ENCODE data around the gene ITGA11.

The ITGA11 gene

GRCh38 chr15:68447976-68448755 lies 16.2 kb upstream of the ITGA11 start:
- DNase-seq (ENCODE audit: low read depth), result no peak

- no peak for DNase-seq (ENCODE audit: low read depth)
Measured at GRCh38 chr15:68447209-68447608, 15.2 kb upstream of the ITGA11 start.

GRCh38 chr15:68445351-68445750 lies 13.4 kb upstream of the ITGA11 start:
- DNase-seq (ENCODE audit: low read depth), result no peak

GRCh38 chr15:68444336-68444735 lies 12.4 kb upstream of the ITGA11 start:
- no peak for DNase-seq (ENCODE audit: low read depth)

GRCh38 chr15:68442903-68443302 lies 10.9 kb upstream of the ITGA11 start:
- no peak for DNase-seq (ENCODE audit: low read depth)

GRCh38 chr15:68442041-68442440 lies 10.1 kb upstream of the ITGA11 start:
- DNase-seq (ENCODE audit: low read depth), result no peak

- no peak for DNase-seq (ENCODE audit: low read depth)
Measured at GRCh38 chr15:68441045-68441743, 9.2 kb upstream of the ITGA11 start.

- no peak for DNase-seq (ENCODE audit: low read depth)
Measured at GRCh38 chr15:68440136-68440535, 8.2 kb upstream of the ITGA11 start.

GRCh38 chr15:68439506-68439905 lies 7.5 kb upstream of the ITGA11 start:
- no peak for DNase-seq (ENCODE audit: low read depth)

- DNase-seq (ENCODE audit: low read depth), result no peak
Measured at GRCh38 chr15:68436680-68437079, 4.7 kb upstream of the ITGA11 start.

GRCh38 chr15:68435966-68436365 lies 4.0 kb upstream of the ITGA11 start:
- DNase-seq (ENCODE audit: low read depth), result no peak

- DNase-seq (ENCODE audit: low read depth), result no peak
Measured at GRCh38 chr15:68434021-68434420, 2.1 kb upstream of the ITGA11 start.

- DNase-seq (ENCODE audit: low read depth), result no peak
Measured at GRCh38 chr15:68433551-68433950, 1.6 kb upstream of the ITGA11 start.

- no peak for DNase-seq (ENCODE audit: low read depth)
Measured at GRCh38 chr15:68432441-68433064, 590 bp upstream of the ITGA11 start.

- DNase-seq (ENCODE audit: low read depth), result no peak
Measured at GRCh38 chr15:68431037-68431791, 749 bp downstream of the ITGA11 start.

GRCh38 chr15:68430471-68431036 lies 1.4 kb downstream of the ITGA11 start:
- DNase-seq (ENCODE audit: low read depth), result no peak

- DNase-seq (ENCODE audit: low read depth), result no peak
Measured at GRCh38 chr15:68429691-68430470, 2.1 kb downstream of the ITGA11 start.

- no peak for DNase-seq (ENCODE audit: low read depth)
Measured at GRCh38 chr15:68428431-68428940, 3.5 kb downstream of the ITGA11 start.

- no peak for DNase-seq (ENCODE audit: low read depth)
Measured at GRCh38 chr15:68427963-68428362, 4.0 kb downstream of the ITGA11 start.

- DNase-seq (ENCODE audit: low read depth), result no peak
Measured at GRCh38 chr15:68427366-68427765, 4.6 kb downstream of the ITGA11 start.

GRCh38 chr15:68426116-68426515 lies 5.8 kb downstream of the ITGA11 start:
- DNase-seq (ENCODE audit: low read depth), result no peak

All from stimulated activated CD8-positive, alpha-beta memory T cell treated with anti-CD3 and anti-CD28 coated beads, Interleukin-4, amount 100 ng/mL, for 24 hours (primary cell).